ENCODE data around the gene WFDC11.
"Not testable (repeated sequence)": the region's sequence is repeated elsewhere in the genome, so short reads cannot be mapped to it uniquely, and the experiment has no call there.

DNA sequence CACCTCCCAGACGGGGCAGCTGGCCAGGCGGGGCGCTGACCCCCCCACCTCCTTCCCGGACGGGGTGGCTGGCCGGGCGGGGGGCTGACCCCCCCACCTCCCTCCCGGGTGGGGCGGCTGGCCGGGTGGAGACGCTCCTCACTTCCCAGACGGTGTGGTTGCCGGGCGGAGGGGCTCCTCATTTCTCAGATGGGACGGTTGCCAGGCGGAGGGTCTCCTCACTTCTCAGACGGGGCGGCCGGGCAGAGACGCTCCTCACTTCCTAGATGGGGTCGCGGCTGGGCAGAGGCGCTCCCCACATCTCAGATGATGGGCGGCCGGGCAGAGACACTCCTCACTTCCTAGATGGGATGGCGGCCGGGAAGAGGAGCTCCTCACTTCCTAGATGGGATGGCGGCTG is 24.2 kb downstream of the WFDC11 start:
- TF ChIP-seq, protein P1, sequence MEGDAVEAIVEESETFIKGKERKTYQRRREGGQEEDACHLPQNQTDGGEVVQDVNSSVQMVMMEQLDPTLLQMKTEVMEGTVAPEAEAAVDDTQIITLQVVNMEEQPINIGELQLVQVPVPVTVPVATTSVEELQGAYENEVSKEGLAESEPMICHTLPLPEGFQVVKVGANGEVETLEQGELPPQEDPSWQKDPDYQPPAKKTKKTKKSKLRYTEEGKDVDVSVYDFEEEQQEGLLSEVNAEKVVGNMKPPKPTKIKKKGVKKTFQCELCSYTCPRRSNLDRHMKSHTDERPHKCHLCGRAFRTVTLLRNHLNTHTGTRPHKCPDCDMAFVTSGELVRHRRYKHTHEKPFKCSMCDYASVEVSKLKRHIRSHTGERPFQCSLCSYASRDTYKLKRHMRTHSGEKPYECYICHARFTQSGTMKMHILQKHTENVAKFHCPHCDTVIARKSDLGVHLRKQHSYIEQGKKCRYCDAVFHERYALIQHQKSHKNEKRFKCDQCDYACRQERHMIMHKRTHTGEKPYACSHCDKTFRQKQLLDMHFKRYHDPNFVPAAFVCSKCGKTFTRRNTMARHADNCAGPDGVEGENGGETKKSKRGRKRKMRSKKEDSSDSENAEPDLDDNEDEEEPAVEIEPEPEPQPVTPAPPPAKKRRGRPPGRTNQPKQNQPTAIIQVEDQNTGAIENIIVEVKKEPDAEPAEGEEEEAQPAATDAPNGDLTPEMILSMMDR (IDR thresholded peaks at IDR 0.05), result not testable (repeated sequence)
- TF ChIP-seq POLR2AphosphoS5 (IDR thresholded peaks at IDR 0.05; ENCODE audit: insufficient read depth in 1 of 2, low read depth in 1 of 2), result not testable (repeated sequence)
